ENCODE results near the gene FYB1. TPM values are rescaled to one million over a fixed set of nuclear protein-coding genes. Genes with fewer than 3 reads are reported as not detected.

Gene FYB1
- total RNA-seq, 2 donors from 2014 or later = 95.7 to 153 TPM

- Mint-ChIP-seq H3K36me3 (ENCODE audit: low read depth) (peaks cover 38% of the 10 kb centered on the region), H3K9me3 (no peaks in the 10 kb centered on the region), H3K27ac (peak overlapping the region; percentile 90), H3K4me1 (peaks cover 33% of the 10 kb centered on the region), H3K4me3 (peak overlapping the region; percentile 91), H3K27me3 (no peaks in the 10 kb centered on the region)
- ATAC-seq (replicated peaks) = no peak
These were observed 15.4 kb downstream of the FYB1 start for GRCh38 chr5:39203951-39204350.

DNA sequence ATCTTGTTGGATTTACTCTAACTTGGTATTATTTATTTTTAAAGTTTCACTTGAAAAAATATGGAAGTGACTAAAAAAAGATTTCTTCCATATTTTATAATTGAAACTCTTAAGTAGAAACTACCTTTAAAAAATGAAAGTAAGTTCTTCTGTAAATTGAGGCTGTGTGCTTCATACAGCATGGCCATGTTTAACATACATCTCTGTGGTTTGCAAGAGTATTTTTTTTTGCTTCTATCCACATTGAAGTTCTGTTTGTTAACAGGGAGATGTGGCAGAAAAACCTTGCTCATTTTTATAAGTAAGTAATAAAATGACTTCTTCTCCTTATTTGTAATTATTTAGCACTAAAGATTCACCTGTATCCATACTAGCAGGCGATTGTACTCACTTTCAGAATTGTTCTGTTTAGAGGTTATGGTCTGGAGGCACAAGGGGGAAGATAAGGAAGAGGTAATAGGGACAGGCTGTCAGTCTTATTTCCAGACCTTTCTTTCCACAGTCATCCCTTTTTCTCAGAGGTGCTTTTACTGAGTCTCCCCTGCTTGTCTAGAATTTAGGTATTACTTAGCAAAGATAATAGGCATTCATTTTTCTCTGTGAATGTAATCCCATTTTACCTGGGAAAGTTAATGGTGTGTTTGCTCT, 16.0 kb downstream of the FYB1 start:
- peaks cover 38% of the 10 kb centered on the region for H3K36me3 Mint-ChIP-seq (ENCODE audit: low read depth)
- no peaks in the 10 kb centered on the region for H3K9me3 Mint-ChIP-seq
- peak overlapping the region; percentile 90 for H3K27ac Mint-ChIP-seq
- H3K4me1 Mint-ChIP-seq = peaks cover 33% of the 10 kb centered on the region
- H3K27me3 Mint-ChIP-seq = no peaks in the 10 kb centered on the region
- no peak for ATAC-seq (replicated peaks)
- H3K4me3 Mint-ChIP-seq = peak overlapping the region; percentile 91

DNA sequence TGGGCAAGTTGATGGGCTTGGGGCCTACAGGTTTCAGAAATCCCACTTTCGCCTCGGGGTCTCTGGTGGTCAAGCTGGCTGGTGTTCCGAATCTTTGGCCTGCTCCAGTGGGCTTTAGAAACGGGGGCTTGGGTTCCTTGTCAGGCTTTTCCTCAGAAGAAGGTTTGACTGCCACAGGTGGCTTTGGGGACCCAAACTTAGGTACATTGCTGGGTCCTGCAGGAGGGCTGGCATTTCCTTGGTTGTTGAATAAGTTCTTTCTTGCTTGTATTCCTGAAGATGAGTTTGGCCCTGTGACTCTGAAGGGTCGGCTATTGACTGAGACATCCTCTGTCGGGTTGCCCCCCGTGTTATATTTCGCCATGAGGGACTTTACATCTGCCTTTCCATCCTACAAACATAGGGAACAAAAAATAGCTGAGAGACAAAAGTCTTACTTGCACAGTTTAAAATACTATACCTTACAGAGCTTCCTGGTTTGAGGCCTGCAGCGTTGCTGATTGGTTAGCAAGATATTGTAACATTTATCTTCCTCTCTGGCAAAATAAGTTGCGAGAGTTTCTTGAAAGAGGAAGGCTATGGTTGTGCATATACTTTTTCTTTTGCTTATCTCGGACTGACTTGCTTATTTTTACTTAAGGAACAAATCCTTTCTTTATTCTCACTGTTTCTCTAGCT, 16.6 kb downstream of the FYB1 start:
- Mint-ChIP-seq H3K4me1 (peaks cover 29% of the 10 kb centered on the region), H3K27ac (peak overlapping the region; percentile 90), H3K9me3 (no peaks in the 10 kb centered on the region), H3K4me3 (peak overlapping the region; percentile 91), H3K36me3 (ENCODE audit: low read depth) (peaks cover 38% of the 10 kb centered on the region), H3K27me3 (no peaks in the 10 kb centered on the region)
- peak; percentile 35 for ATAC-seq (replicated peaks)

GRCh38 chr5:39201781-39202596, 17.4 kb downstream of the FYB1 start:
- H3K4me1 Mint-ChIP-seq = peaks cover 23% of the 10 kb centered on the region
- H3K9me3 Mint-ChIP-seq = no peaks in the 10 kb centered on the region
- H3K27me3 Mint-ChIP-seq = no peaks in the 10 kb centered on the region
- peaks cover 39% of the 10 kb centered on the region for H3K36me3 Mint-ChIP-seq (ENCODE audit: low read depth)
- peak overlapping the region; percentile 90 for H3K27ac Mint-ChIP-seq
- H3K4me3 Mint-ChIP-seq = peak overlapping the region; percentile 91
- no peak for ATAC-seq (replicated peaks)

- peaks cover 24% of the 10 kb centered on the region for H3K4me1 Mint-ChIP-seq
- no peaks in the 10 kb centered on the region for H3K27me3 Mint-ChIP-seq
- peak; percentile 61 for ATAC-seq (replicated peaks)
- no peaks in the 10 kb centered on the region for H3K9me3 Mint-ChIP-seq
- H3K27ac Mint-ChIP-seq = peak overlapping the region; percentile 90
- H3K4me3 Mint-ChIP-seq = peak overlapping the region; percentile 91
- H3K36me3 Mint-ChIP-seq (ENCODE audit: low read depth) = peaks cover 46% of the 10 kb centered on the region
These were observed 18.1 kb downstream of the FYB1 start for GRCh38 chr5:39201160-39201780.

GRCh38 chr5:39200081-39200480, 19.3 kb downstream of the FYB1 start:
- H3K4me1 Mint-ChIP-seq = peaks cover 27% of the 10 kb centered on the region
- peaks cover 54% of the 10 kb centered on the region for H3K36me3 Mint-ChIP-seq (ENCODE audit: low read depth)
- no peaks in the 10 kb centered on the region for H3K9me3 Mint-ChIP-seq
- peak overlapping the region; percentile 90 for H3K27ac Mint-ChIP-seq
- no peak for ATAC-seq (replicated peaks)
- H3K4me3 Mint-ChIP-seq = peak overlapping the region; percentile 91
- H3K27me3 Mint-ChIP-seq = no peaks in the 10 kb centered on the region

DNA sequence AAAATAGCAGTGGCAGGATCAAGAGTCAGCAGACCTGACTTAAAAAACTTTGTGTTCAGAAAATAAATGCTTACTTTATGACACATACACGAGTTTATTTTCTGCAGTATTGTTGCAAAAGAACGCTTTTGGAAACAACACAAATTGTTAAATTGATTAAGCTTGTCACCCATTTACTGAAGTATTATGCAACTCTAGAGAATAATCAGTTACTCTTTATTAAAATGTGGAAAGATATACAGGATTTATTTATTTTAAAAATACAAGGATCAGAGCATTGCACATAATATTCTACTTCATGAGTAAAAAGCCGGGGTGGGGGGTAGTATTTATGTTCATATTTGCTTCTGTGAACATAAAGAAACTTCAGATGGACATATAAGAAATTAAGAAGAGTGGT, 20.0 kb downstream of the FYB1 start:
- Mint-ChIP-seq H3K27ac (peak overlapping the region; percentile 90), H3K36me3 (ENCODE audit: low read depth) (peaks cover 61% of the 10 kb centered on the region), H3K9me3 (no peaks in the 10 kb centered on the region), H3K27me3 (no peaks in the 10 kb centered on the region), H3K4me3 (peak overlapping the region; percentile 91), H3K4me1 (peaks cover 30% of the 10 kb centered on the region)
- no peak for ATAC-seq (replicated peaks)

- Mint-ChIP-seq H3K4me1 (peaks cover 33% of the 10 kb centered on the region), H3K27me3 (no peaks in the 10 kb centered on the region), H3K36me3 (ENCODE audit: low read depth) (peaks cover 63% of the 10 kb centered on the region), H3K9me3 (no peaks in the 10 kb centered on the region), H3K27ac (peak overlapping the region; percentile 28), H3K4me3 (peak overlapping the region; percentile 91)
- peak; percentile 38 for ATAC-seq (replicated peaks)
These were observed 21.2 kb downstream of the FYB1 start for GRCh38 chr5:39198127-39198526.

DNA sequence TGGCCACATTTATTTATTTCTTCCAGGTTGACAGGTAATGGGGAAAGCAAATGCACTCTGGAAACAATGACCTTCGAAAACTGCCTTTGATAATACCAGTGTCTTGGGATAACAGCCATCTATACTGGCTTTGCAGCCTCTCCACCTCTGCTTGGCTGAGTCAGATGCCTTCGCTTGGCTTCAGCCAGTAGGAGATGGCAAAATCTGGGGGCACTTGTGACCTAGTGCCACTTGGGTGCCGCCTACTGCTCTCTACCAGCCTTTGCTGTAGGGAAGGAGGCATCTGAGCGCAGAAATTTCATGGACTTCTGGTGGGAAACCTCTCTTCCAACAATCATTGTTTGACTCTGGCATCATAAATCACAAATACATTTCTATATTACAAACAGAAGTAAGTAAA, 21.8 kb downstream of the FYB1 start:
- Mint-ChIP-seq H3K9me3 (no peaks in the 10 kb centered on the region), H3K4me3 (peak overlapping the region; percentile 91), H3K36me3 (ENCODE audit: low read depth) (peaks cover 59% of the 10 kb centered on the region), H3K27ac (no peak overlapping the region), H3K27me3 (no peaks in the 10 kb centered on the region), H3K4me1 (peaks cover 39% of the 10 kb centered on the region)
- peak; percentile 61 for ATAC-seq (replicated peaks)

GRCh38 chr5:39195198-39195826, 24.1 kb downstream of the FYB1 start:
- peak overlapping the region; percentile 91 for H3K4me3 Mint-ChIP-seq
- peaks cover 55% of the 10 kb centered on the region for H3K4me1 Mint-ChIP-seq
- H3K27me3 Mint-ChIP-seq = no peaks in the 10 kb centered on the region
- H3K9me3 Mint-ChIP-seq = no peaks in the 10 kb centered on the region
- H3K36me3 Mint-ChIP-seq (ENCODE audit: low read depth) = peaks cover 40% of the 10 kb centered on the region
- peak; percentile 8 for ATAC-seq (replicated peaks)
- H3K27ac Mint-ChIP-seq = peak overlapping the region; percentile 70

DNA sequence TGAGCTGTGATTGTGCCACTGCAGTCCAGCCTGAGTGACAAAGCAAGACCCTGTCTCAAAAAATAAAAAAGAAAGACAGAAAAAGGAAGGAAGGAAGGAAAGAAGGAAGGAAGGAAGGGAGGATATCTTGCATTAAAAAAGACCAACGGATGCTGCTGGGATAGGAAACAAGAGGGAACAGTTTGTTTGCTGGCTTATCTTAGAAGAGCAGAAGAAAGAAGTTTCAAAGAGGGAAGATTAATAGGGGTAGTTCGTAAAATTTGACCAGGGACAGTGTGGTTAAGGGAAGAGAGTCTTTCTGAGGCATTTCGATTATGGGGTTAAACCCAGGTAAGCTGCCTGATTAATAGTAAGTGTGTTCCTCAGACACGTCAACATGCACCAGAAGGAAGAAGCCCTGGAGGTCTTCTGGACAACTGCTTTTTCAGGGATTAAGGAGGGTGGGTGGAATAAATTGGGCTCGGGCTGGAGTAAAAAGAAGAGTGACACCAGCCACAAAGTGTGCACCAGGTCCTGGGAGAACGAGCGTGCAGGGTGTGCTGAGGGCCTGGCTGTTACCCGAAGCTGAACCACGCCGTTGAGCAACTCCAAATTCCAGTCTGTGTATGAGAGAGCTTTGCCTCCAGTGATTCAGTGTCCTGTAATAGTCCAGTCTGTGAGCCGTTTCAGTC, 24.8 kb downstream of the FYB1 start:
- peaks cover 62% of the 10 kb centered on the region for H3K4me1 Mint-ChIP-seq
- no peaks in the 10 kb centered on the region for H3K9me3 Mint-ChIP-seq
- ATAC-seq (replicated peaks) = peak; percentile 49
- peak overlapping the region; percentile 91 for H3K4me3 Mint-ChIP-seq
- H3K27ac Mint-ChIP-seq = peak overlapping the region; percentile 70
- H3K36me3 Mint-ChIP-seq (ENCODE audit: low read depth) = peaks cover 33% of the 10 kb centered on the region
- H3K27me3 Mint-ChIP-seq = no peaks in the 10 kb centered on the region

GRCh38 chr5:39193553-39194465, 25.6 kb downstream of the FYB1 start:
- Mint-ChIP-seq H3K9me3 (no peaks in the 10 kb centered on the region), H3K4me3 (peak overlapping the region; percentile 91), H3K27ac (peak overlapping the region; percentile 70), H3K36me3 (ENCODE audit: low read depth) (peaks cover 32% of the 10 kb centered on the region), H3K4me1 (peaks cover 69% of the 10 kb centered on the region), H3K27me3 (no peaks in the 10 kb centered on the region)
- ATAC-seq (replicated peaks) = no peak

Data from activated T-helper 17 cell treated with anti-CD3 and anti-CD28 coated beads, Interleukin-2, amount 50 U/mL, for 72 hours (primary cell).